Measurements from ENCODE around the gene LIN7A. TPM values are rescaled to one million over a fixed set of nuclear protein-coding genes. Genes with fewer than 3 reads are reported as not detected.

Gene LIN7A
- total and polyA plus RNA-seq, 2 of the 8 experiments (the other 6 are each of a cell fraction or from before 2014, with no cell fraction given): 5.8 to 22.0 TPM

DNA sequence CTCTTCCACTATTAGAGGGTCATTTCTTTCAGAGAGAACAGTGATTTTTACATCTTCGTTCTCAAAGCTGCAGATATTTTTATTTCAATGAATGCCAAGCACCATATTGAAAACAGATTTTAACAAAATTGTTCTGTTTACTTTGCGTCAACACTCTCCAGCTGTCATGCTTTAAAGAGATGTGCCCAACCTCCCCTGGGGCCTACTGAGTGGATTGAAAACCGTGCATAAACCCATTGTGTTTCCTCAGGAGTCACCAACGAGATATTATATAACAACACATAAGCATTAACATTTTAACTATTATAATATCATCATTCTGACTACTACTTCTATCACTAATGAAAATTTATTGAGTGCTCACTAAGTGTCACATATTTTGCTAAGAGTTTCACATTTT lies 139.5 kb downstream of the LIN7A start:
- H3K23ac ChIP-seq (ENCODE audit: insufficient read length): no peak overlapping the region
- H3K36me3 ChIP-seq (ENCODE audit: control insufficient read depth in 2 of 4, insufficient read depth in 4 of 4, low read length in 3 of 4): no peaks in the 10 kb centered on the region; a peak in 1 of 8 replicates
- FAIRE-seq (no peak), DNase-seq (ENCODE audit: low read depth in 1 of 2, low spot score in 2 of 2) (no peak)
- no peak overlapping the region for H4K8ac ChIP-seq (ENCODE audit: extremely low read depth, insufficient read depth, low read length)
- no peak overlapping the region for H2BK5ac ChIP-seq (ENCODE audit: low read depth, low read length)
- CTCF ChIA-PET (ENCODE audit: partially characterized antibody): interaction anchor here (0.6 kb wide), 1 partner anchor 397 kb away, joined by 3 read pairs; no protein-coding TSS in a partner anchor
- H3K4me2 ChIP-seq (ENCODE audit: insufficient read depth in 1 of 2, low read depth in 2 of 2, low read length in 2 of 2): no peak overlapping the region
- no peak overlapping the region for H3K14ac ChIP-seq (ENCODE audit: insufficient read length)
- no peaks in the 10 kb centered on the region for H3K79me1 ChIP-seq (ENCODE audit: low read depth, low read length)
- H2BK12ac ChIP-seq (ENCODE audit: low read depth, low read length): no peak overlapping the region
- POLR2A ChIA-PET (ENCODE audit: partially characterized antibody): interaction anchor here (0.7 to 1.7 kb wide), 2 partner anchors 17 to 830 kb away, joined by 3 to 4 read pairs; no protein-coding TSS in a partner anchor
- no peak overlapping the region for H3K56ac ChIP-seq (replicated peaks; ENCODE audit: insufficient read length, low read depth, low read length)
- no peak overlapping the region for H3K9ac ChIP-seq (replicated peaks in 1 of 4; ENCODE audit: extremely low read depth in 1 of 4, low read depth in 3 of 4, low read length in 3 of 4)
- no peak overlapping the region for H2BK120ac ChIP-seq (replicated peaks; ENCODE audit: low read depth, low read length)
- H3K4ac ChIP-seq (replicated peaks; ENCODE audit: insufficient read length, low read depth, low read length): no peak overlapping the region
- no peak overlapping the region for H2BK20ac ChIP-seq (ENCODE audit: low read length)
- H3K23me2 ChIP-seq (ENCODE audit: low read depth, low read length): no peaks in the 10 kb centered on the region
- no peaks in the 10 kb centered on the region for H3K27me3 ChIP-seq (replicated peaks in 1 of 4; ENCODE audit: control insufficient read depth in 3 of 4, extremely low read depth in 1 of 4, insufficient read depth in 3 of 4, low read length in 3 of 4)
- no peak overlapping the region for H2BK15ac ChIP-seq (ENCODE audit: low read length)
- no peak overlapping the region for H3K4me3 ChIP-seq (ENCODE audit: extremely low read depth in 1 of 4, insufficient read depth in 2 of 4, low read depth in 3 of 4, low read length in 4 of 4)
- H4K5ac ChIP-seq (ENCODE audit: insufficient read length, low read depth, low read length): no peak overlapping the region
- H3K79me2 ChIP-seq (ENCODE audit: control insufficient read depth in 1 of 2, insufficient read depth in 2 of 2, low read length in 2 of 2): no peaks in the 10 kb centered on the region
- H3K9me3 ChIP-seq (ENCODE audit: insufficient read depth in 2 of 2, low read depth in 1 of 2, low read length in 1 of 2): no peaks in the 10 kb centered on the region
- whole genome bisulfite sequencing, 2 experiments (ENCODE audit: extremely low coverage in 1 of 2, insufficient coverage in 1 of 2, insufficient read length in 1 of 2, insufficient replicate concordance in 2 of 2, low coverage in 1 of 2, low lambda C conversion rate in 2 of 2, missing lambda C conversion rate in 1 of 2): 92% methylated on average over 4 of the region's 4 CpGs; no CpG with 5 or more reads in 1 of the 2 experiments
- no peak overlapping the region for H3K27ac ChIP-seq (ENCODE audit: low read depth, low read length)
- H3K4me1 ChIP-seq (replicated peaks in 1 of 4; ENCODE audit: control insufficient read depth in 3 of 4, insufficient read depth in 4 of 4, low read length in 3 of 4): peaks cover 0 to 6% (median 2%) of the 10 kb centered on the region in 4 experiments; a peak in 3 of 7 replicates
- no peak overlapping the region for H4K91ac ChIP-seq (replicated peaks; ENCODE audit: insufficient read length, low read length)
- no peak overlapping the region for H2AFZ ChIP-seq (ENCODE audit: low read length)
- no peaks in the 10 kb centered on the region for H4K20me1 ChIP-seq (replicated peaks in 1 of 2; ENCODE audit: control insufficient read depth in 1 of 2, insufficient read depth in 2 of 2, low read length in 2 of 2)
- no peak overlapping the region for H3K18ac ChIP-seq (ENCODE audit: extremely low read depth, low read length)
- H2AK5ac ChIP-seq (ENCODE audit: low read depth, low read length): no peak overlapping the region
- no peak for TF ChIP-seq ZNF274 (IDR thresholded peaks at IDR 0.05; ENCODE audit: borderline replicate concordance, extremely low read depth, low read length)
- no peak for TF ChIP-seq NRF1 (IDR thresholded peaks at IDR 0.05; ENCODE audit: low read depth, low read length)
- TF ChIP-seq PHF8 (conservative IDR thresholded peaks at IDR 0.05; ENCODE audit: low read depth, low read length): no peak
- no peak for TF ChIP-seq BACH1 (IDR thresholded peaks at IDR 0.05; ENCODE audit: low read length)
- no peak for TF ChIP-seq ASH2L (IDR thresholded peaks at IDR 0.05; ENCODE audit: low read length)
- no peak for TF ChIP-seq POLR2A (IDR thresholded peaks at IDR 0.05; ENCODE audit: control extremely low read depth in 1 of 2, low read depth in 2 of 2, low read length in 2 of 2)
- TF ChIP-seq RFX5 (IDR thresholded peaks at IDR 0.05; ENCODE audit: borderline replicate concordance, low read depth, low read length): no peak
- TF ChIP-seq YY1 (IDR thresholded peaks at IDR 0.05; ENCODE audit: low read depth, low read length): no peak
- TF ChIP-seq, protein P1, sequence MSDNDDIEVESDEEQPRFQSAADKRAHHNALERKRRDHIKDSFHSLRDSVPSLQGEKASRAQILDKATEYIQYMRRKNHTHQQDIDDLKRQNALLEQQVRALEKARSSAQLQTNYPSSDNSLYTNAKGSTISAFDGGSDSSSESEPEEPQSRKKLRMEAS (IDR thresholded peaks at IDR 0.05): no peak
- TF ChIP-seq RNF2 (IDR thresholded peaks at IDR 0.05; ENCODE audit: borderline replicate concordance, low read depth, low read length, missing control alignments, poor library complexity, severe bottlenecking): no peak
- TF ChIP-seq EGR1 (IDR thresholded peaks at IDR 0.05; ENCODE audit: borderline replicate concordance, low read depth, low read length): no peak
- TF ChIP-seq TAF1 (IDR thresholded peaks at IDR 0.05; ENCODE audit: low read depth, low read length): no peak
- TF ChIP-seq HDAC6 (IDR thresholded peaks at IDR 0.05; ENCODE audit: low read depth, low read length): no peak
- no peak for TF ChIP-seq RAD21 (IDR thresholded peaks at IDR 0.05 in 1 of 2, conservative IDR thresholded peaks at IDR 0.05 in 1 of 2; ENCODE audit: low read depth in 2 of 2, low read length in 2 of 2)
